ENCODE data around the gene EPHB1.

GRCh38 chr3:135215516-135215915 lies 420.5 kb downstream of the EPHB1 start:
- no peak for TF ChIP-seq CTCF (conservative IDR thresholded peaks at IDR 0.05 in 1 of 2, IDR thresholded peaks at IDR 0.05 in 1 of 2; ENCODE audit: extremely low read depth in 1 of 2, insufficient read depth in 1 of 2, low read depth in 1 of 2, low read length in 2 of 2)
- TF ChIP-seq EZH2 (IDR thresholded peaks at IDR 0.05; ENCODE audit: borderline replicate concordance, low read length), result no peak

Data from mammary epithelial cell (primary cell).